ENCODE results near the gene USP1. TPM values are rescaled to one million over a fixed set of nuclear protein-coding genes. Genes with fewer than 3 reads are reported as not detected.

USP1 gene, protein sequence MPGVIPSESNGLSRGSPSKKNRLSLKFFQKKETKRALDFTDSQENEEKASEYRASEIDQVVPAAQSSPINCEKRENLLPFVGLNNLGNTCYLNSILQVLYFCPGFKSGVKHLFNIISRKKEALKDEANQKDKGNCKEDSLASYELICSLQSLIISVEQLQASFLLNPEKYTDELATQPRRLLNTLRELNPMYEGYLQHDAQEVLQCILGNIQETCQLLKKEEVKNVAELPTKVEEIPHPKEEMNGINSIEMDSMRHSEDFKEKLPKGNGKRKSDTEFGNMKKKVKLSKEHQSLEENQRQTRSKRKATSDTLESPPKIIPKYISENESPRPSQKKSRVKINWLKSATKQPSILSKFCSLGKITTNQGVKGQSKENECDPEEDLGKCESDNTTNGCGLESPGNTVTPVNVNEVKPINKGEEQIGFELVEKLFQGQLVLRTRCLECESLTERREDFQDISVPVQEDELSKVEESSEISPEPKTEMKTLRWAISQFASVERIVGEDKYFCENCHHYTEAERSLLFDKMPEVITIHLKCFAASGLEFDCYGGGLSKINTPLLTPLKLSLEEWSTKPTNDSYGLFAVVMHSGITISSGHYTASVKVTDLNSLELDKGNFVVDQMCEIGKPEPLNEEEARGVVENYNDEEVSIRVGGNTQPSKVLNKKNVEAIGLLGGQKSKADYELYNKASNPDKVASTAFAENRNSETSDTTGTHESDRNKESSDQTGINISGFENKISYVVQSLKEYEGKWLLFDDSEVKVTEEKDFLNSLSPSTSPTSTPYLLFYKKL
- total RNA-seq, result 15.5 and 41.4 TPM in 2 replicates

GRCh38 chr1:62436466-62437272 lies at the start of gene USP1:
TSS of gene USP1 (plus strand) at chr1:62437049. CDS start at chr1:62439868, 2,819 bp downstream.

Other genes starting within 250 kb of the USP1 start
- gene L1TD1, start 242.2 kb upstream of the USP1 start, total RNA-seq, result not detected in 2 replicates
- gene KANK4, start 117.6 kb upstream of the USP1 start, total RNA-seq, result not detected in 2 replicates
- not detected in 2 replicates for gene ANGPTL3, start 160.5 kb downstream of the USP1 start, total RNA-seq

Measured in regular cardiac myocyte (primary cell).